GM18498 (cell line): ENCODE results near the gene SNCA.

Source experiments
- ATAC-seq: cut with Tn5 transposase; IDR thresholded peaks from one replicate; pipeline ENCODE4 v1.9.1; 2021; ENCODE audit warnings: mild to moderate bottlenecking, moderate library complexity; ENCODE audit not compliant: unreplicated experiment

Gene SNCA

DNA sequence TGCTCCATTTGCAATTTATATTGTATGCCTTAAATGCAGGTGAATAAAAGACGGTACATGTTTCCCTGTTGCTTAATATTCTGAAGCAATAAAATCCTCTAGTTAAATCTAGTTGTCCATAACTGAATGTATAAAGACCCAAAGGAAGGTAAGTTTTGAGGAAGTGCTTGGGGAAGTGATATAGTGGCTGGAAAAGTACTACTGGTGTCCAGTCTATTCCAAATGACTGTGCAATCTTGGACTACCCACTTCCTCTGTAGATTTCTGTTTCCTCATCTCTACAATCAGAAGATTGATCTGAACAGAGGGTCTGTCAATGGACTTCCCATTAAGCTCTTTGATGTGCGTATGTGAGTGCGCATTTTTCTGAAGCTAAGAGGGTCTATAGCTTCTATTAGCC, 17.0 kb downstream of the SNCA start:
- ATAC-seq: no peak

DNA sequence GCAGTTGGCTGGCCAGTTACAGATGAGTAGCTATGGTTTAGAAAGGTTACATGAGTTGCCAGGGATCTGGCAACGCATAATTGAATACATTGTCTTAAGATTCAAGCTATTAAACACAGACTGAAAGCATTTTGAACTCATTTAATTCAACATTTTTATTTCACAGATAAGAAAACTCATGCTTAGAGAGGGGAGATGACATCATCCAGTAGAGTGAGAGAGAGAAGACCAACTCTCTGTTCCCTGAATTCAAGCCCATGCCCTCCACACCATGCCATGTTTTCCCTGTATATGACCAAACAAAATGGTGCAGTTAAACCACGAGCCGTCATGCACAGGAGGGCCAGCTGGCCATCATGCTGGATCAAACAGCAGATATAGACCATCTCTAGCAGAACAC, 22.6 kb downstream of the SNCA start:
- no peak for ATAC-seq

DNA sequence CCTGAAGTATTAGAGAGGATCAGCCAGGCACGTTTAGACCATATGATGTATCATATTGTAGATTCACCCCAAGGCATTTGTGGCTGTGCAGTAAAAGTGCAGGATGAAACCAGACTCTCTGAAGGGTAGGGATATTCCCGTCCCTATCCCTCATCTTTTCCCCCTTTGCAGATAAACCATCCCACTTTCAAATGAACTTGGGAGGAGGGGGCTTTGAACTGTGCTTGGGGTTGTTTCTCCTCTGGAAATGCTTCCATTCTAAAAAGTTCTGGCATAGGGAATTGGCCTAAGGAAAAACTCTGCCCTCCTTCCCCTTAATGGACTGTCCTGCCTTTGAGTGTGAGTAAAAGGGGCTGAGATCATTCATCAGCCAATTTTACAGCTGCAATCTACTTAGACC, 23.8 kb downstream of the SNCA start:
- no peak for ATAC-seq

DNA sequence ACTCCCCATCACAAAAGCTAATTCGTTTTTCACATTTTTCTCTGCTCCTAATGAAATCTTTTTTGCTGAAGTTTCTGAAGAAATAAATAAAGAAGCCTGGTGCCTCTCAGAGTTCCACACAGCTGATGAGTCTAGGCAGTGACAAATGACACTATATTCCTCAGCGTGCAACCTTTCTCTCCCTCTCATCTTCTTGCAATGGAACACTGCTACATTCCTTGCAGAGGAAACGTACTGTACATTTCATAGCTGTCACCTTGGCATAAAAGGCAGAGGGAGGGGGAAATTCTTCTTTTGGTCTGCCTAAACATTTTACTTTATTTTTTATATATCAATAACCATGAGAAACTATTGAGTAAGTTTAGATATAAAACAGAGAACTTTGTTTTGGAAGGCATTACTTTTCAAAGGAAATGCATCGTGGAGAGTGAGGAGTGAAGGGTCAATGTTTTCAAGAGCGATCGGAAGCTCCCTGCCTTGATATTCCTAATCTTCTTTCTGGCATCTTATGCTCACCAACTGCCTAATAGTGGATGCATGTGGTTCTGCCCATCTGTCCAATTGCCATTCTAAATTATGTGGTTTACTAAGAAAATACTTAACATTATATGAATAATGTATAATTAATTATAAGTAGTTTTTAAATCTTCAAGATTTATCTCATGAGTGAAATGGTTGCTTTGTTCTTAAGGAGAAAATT, 29.4 kb downstream of the SNCA start:
- no peak for ATAC-seq

DNA sequence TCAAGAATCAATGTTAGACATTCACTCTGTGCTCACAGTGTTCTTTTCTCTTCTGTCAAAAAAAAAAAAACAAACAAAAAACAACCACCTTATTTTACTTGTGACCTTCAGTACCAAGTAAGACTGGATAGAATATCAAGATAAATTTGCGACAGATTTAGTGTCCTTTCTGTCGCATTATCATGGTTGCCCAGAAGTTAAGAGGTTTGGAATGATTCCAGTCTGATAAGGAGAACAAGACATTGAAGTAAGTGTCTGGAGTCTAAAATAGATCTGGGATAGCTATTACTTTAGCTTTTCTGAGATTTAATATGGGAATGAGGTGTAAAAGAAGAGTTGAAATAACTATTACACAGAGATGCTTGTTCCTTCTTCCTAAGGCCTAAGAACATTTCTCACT, 31.7 kb downstream of the SNCA start:
- no peak for ATAC-seq

DNA sequence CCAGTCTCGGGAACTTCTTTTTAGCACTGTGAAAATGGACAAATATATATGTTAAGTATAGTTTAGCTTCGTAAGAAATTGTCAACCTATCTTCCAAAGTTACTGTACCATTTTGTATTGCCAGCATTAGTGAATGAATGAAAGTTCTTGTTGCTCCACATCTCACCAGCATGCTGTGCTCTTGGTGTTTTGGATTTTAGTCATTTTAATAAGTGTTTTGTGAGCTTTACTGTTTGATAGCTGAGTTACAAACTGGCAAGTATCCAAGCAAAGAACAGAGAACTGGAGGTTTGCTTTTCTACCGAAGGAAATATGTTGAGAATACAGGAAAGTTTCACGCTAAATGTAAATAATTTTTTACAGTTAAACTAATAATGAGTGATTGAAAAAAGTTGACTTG, 33.0 kb downstream of the SNCA start:
- no peak for ATAC-seq

DNA sequence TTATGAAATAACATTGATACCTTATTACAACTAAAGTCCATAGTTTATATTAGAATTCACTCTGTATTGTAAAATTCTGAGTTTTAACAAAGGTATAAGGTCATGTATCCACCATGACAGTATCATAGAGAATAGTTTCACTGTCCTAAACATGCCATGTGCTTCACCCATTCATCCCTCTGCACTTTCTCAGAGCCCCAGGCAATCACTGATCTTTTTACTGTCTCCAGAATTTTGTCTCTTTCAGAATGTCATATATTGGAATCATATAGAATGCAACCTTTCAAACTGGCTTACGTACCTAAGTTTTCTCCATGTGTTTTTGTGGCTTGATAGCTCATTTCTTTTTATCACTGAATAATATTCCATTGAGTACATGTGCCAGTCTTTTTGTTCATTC, 33.9 kb downstream of the SNCA start:
- no peak for ATAC-seq

DNA sequence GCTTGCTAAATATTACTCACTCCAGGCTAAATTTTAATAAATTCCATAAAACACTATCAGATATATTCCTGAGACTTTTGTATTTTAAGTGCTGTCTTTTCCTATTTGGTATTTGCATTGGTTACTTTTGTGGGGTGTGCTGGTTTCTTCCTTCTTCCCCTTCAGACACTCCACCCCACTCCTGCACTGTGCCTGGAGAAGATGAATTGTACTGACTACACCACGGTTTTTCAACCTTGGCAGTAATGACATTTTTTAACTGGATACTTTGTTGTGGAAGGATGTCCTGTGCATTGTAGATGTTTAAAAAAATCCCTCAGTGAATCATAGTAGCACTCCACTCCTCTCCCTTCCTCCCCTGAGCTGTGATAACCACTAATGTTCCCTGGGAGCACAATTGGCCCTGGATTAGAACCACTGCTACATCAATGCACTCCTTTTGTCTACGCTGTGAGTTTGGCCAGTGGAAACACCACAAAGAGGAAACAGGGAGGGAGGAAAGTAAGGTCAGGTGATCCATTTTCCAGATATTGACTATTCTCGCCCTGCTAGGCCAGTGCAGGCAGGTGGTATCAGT, 36.3 kb downstream of the SNCA start:
- ATAC-seq: no peak

DNA sequence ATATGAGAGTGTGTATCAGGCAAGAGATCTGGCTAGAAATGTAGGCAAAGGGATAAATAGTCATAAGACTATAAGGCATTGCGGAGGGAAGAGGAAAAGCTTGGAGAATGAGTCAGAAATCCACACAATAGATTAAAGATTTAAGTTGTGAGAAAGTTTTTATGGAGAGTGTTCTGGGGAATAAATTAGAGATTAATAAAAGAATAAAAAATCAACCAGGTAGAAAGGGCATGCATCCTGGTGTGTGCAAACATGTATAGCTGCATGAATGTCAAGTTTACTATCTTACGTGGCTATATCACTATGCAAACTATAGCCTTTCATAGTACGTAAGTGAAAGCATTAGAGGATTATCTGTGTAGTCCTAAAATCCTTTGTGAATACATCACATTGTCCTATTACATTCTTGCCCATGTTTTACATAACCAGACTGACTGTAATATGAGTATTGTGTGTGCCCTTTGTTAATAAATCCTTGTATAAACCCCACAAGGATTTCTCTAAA, 36.9 kb downstream of the SNCA start:
- ATAC-seq: no peak

DNA sequence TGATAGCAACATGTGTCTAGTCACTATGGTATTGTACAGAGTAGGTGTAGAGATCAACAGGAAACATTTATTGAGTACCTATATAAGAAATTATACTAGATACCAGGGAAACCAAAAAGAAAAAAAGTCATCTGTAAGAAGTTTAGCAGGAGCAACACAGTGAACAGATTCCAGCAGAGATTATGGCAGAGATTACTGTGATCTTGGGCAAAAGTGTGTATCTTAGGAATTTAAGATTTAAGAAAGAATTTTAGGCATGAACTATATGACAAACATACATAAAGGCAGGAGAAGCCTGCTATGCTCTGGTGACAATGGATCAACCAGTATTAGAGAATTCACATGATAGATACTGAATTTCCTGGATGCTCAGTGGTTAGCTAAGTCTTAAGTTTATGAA, 37.9 kb downstream of the SNCA start:
- no peak for ATAC-seq

DNA sequence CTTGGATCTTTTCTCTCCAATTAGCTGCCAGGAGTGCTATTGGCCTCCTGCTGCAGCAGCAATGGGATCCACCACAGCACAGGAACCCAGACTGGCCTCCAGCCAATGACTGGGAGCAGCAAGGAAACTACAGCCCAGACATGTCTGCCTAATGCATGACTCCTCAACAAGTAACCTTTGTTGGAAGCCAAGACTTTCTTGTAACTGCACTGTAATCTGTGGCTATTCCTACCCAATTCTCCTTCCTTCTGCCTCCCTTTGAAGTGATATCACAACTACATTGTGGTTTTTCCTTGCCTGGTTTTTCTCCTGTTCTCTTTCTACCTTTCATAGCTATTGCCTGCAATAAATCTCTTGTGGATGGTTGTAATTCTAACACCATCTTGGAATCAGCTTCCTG, 39.8 kb downstream of the SNCA start:
- no peak for ATAC-seq

DNA sequence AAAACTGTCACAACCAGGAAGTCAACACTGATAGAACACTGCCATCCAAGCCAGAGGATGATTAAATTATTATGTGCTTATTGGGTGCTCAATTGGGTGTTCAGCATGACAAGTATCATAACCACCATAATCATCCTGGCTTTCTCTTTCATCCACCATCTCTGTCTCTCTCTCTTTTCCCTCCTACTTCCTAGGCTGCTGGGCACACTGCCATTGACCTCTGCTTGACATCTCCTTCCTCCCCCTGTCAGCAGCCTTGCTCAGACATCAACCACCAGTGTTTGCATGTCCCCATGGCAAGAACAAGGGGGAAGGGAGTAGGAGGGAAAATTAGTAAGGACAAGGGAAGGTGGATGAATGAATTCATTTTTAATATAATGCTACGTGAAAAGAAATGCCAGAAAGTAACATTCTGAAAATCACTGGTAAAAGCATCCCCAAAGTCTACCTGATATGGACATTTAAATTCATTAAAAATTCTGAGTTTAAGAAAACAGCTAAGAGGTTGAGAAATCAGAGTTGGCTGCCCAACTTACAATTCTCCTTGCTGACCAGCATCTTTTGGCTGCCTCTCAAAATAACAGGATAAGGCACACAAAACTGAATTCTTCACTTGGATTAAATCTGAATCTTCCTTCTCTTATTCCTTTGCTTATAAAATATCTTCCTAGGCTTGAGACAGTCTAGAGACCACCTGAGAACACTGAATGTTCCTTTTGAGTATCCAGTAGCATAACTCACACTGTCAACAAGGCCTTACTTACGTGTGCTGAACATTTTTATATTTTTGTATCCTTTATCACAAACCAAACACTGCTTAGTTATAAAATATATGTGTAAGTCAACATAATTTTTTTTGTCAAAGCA, 48.5 kb downstream of the SNCA start:
- ATAC-seq: no peak

DNA sequence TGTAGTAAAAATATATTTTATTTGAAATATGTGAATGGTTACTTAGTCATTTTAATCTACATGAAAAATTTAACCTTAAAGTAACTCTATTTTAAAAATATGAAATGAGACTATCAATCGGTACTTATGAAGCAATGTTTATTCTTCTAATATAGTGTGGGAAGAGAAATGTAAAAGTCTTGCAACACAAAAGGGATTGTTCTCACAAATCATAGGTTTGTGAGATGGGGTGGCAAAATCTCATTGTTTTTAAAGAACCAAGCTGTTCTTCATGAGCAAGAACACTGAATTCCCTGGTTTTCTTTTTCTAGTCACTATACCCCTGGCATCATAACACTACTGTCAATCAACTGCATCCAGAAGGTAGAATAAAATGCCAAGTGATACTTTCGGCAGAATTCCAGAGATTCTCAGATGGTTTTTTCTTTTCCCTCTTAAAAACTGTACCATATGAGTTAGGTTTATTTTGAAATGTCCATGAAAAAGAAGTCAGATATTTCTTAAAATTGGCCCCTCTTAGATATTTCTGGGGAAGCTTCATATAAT, 52.2 kb downstream of the SNCA start:
- ATAC-seq: no peak

DNA sequence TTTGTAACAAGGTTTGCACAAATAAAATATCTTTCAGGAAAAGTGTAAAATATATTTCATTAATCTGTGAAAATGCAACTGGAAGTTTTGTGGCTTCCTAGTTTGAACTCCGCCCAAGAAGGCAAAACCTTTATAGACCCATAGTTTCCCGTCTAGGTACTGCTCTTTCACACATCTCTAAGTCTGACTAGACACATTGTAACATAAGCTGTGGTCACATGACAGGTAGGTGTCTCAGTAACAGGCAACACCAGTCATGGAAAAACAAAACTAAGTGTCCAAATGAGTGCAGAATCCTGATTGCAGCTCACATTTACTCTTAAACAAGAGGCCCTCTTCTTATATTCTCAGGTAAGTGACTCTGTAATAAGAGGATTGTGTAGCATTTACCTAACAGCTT, 55.6 kb downstream of the SNCA start:
- ATAC-seq: no peak

DNA sequence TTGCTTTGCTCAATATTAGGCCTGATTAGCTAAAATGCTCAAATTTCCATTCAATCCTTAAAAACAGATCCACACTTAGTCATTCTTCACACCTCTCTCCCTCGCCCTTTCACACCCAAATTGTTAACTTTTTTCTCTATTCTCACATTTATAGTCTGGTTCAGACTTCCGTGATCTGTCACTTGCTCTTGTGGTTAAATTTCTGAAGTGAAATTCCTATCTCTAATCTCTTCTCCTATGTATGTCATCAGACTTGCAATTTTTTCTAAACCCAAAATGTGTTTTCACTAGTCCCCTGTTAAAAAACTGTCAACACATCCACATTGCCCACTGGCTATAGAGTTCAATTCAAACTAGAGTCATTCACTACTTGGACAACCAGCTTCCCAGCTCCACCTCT, 63.2 kb downstream of the SNCA start:
- no peak for ATAC-seq

DNA sequence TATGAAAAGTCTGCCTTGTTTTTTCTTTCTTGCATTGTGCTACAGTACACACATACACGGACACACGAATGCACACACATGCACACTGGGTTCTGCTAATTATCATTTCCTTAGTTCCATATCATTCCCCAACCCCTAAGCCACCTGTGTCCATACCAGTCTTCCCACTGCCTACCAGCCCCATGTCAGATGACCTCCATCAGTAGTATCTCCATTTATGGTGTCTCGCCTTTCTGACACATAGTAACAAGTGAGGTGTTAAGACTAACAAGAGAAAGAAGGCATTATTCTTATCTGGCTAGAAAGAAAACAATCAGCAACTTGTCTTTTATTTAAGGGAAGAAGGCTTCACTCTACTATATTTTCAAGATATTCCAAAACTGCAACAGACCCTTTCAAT, 67.1 kb downstream of the SNCA start:
- no peak for ATAC-seq

DNA sequence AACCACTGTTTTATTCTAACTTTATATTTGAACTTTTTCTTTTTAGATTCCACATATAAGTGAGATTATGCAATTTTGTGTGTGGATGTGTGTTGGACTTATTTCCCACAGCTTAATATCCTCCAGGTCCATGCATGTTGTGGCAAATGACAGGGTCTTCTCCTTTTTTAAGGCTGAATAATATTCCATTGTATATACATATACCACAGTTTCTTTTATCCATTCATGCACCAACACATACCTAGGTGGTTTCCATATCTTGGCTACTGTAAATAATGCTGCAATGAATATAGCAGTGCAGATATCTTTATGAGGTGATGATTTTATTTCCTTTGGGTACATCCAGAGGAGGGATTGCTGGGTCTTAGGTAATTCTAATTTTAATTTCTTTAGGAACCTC, 69.0 kb downstream of the SNCA start:
- ATAC-seq: no peak

DNA sequence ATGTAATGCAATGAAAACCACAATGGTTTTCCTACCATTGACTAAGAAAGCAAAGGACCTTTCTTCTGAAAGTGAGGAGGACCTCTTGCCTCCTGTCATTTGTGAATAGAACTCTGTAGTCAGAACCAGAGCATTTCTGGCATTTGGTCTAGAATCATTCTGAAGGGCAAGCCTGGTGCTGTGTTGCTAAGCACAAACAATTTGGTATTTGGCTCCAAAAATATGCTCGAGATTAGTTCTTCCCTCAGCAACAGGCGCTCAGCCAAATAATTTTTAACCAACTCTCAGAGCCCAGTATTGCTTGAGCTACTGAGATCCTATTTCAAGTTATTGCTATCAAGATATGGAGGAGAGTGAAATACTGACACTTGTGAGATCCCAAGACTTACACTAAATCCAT, 71.0 kb downstream of the SNCA start:
- no peak for ATAC-seq

DNA sequence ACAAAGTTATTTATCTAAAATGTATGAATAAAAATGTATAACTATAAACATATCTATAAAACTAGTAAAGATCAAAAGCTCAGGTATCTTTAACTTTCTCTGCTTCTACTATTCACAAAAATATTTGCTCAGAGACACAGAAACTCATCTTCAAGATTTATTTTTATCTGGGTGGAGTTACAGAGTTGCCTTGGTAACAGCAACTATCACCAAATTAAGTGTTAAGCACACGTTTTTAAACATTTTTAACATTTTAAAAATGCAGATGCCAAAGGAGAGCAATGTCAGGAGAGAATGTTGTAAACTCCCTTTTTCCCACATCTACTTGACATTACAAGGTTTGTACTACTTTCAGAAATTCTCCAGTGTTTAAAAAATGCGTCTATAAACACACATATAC, 71.4 kb downstream of the SNCA start:
- no peak for ATAC-seq

DNA sequence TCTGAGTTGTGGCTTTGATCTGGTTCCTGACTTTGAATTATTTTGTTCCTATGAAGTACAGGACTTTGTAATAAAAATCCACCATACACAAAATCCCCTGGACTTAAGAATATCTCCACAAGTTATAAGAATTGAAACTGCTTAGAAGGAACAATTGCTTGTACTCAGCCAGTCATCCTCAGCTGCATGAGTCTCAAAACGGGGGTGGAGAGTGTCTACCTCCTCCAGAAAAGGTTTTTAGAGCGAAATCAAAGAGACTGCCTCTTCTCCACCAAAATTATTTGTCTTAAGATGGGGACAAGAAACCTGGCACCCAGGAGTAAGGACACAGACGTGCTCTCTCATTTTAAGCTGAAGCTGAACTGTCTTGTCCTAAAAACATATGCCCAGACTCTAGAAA, 74.7 kb downstream of the SNCA start:
- ATAC-seq: no peak

DNA sequence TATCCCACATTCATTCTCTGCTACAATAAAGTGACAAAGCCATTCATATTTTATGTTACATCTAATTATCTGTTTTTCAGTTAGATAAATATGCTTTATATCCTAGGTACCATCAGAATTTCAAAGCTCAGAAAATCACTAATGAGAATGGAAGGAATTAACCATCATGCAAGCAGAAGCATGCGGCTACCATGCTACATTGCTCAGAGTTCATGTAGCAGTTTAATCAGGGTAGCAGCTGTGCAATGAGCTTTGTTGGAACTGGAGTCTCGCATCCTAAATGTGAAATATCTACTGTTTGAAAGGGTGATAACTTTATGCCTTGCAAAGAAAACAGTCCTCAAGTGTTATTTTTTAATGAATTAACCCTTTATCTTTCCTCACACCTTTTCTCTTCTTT, 77.5 kb downstream of the SNCA start:
- ATAC-seq: no peak
